ENCODE data around the gene CDH13.

GRCh38 chr16:83198977-83199376 lies 572.2 kb downstream of the CDH13 start:
- no peak for TF ChIP-seq POLR2AphosphoS5 (IDR thresholded peaks at IDR 0.05; ENCODE audit: low read depth, low read length)
- no peak for TF ChIP-seq POLR2A (IDR thresholded peaks at IDR 0.05; ENCODE audit: control extremely low read depth in 1 of 2, low read depth in 2 of 2, low read length in 2 of 2)
- no peak for TF ChIP-seq HDAC2 (IDR thresholded peaks at IDR 0.05; ENCODE audit: borderline replicate concordance in 1 of 2, low read depth in 2 of 2, low read length in 2 of 2)
- TF ChIP-seq, protein P1, sequence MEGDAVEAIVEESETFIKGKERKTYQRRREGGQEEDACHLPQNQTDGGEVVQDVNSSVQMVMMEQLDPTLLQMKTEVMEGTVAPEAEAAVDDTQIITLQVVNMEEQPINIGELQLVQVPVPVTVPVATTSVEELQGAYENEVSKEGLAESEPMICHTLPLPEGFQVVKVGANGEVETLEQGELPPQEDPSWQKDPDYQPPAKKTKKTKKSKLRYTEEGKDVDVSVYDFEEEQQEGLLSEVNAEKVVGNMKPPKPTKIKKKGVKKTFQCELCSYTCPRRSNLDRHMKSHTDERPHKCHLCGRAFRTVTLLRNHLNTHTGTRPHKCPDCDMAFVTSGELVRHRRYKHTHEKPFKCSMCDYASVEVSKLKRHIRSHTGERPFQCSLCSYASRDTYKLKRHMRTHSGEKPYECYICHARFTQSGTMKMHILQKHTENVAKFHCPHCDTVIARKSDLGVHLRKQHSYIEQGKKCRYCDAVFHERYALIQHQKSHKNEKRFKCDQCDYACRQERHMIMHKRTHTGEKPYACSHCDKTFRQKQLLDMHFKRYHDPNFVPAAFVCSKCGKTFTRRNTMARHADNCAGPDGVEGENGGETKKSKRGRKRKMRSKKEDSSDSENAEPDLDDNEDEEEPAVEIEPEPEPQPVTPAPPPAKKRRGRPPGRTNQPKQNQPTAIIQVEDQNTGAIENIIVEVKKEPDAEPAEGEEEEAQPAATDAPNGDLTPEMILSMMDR (IDR thresholded peaks at IDR 0.05; ENCODE audit: control extremely low read depth in 1 of 3, insufficient read depth in 1 of 3, low read depth in 1 of 3, low read length in 3 of 3) = no peak
- no peak for TF ChIP-seq GABPA (IDR thresholded peaks at IDR 0.05; ENCODE audit: borderline replicate concordance, insufficient read depth, low read length)
